HG03521 (cell line): ENCODE data around the gene ACOXL.
"Not testable (repeated sequence)": the region's sequence is repeated elsewhere in the genome, so short reads cannot be mapped to it uniquely, and the experiment has no call there.

Experiments used
- ATAC-seq: cut with Tn5 transposase; IDR thresholded peaks from one replicate; pipeline ENCODE4 v1.9.1; 2021; ENCODE audit warnings: mild to moderate bottlenecking, moderate library complexity; ENCODE audit not compliant: unreplicated experiment

ACOXL gene

GRCh38 chr2:111050701-111051376 is 318.5 kb downstream of the ACOXL start:
- ATAC-seq, result peak; percentile 16

- no peak for ATAC-seq
Observed at GRCh38 chr2:111052621-111053020, 320.2 kb downstream of the ACOXL start.

GRCh38 chr2:111053266-111053665 is 320.9 kb downstream of the ACOXL start:
- ATAC-seq, result no peak

GRCh38 chr2:111053825-111054515 is 321.6 kb downstream of the ACOXL start:
- no peak for ATAC-seq

GRCh38 chr2:111054791-111055691 is 322.7 kb downstream of the ACOXL start:
- ATAC-seq, result peak; percentile 44

GRCh38 chr2:111055735-111056134 is 323.4 kb downstream of the ACOXL start:
- ATAC-seq, result no peak

DNA sequence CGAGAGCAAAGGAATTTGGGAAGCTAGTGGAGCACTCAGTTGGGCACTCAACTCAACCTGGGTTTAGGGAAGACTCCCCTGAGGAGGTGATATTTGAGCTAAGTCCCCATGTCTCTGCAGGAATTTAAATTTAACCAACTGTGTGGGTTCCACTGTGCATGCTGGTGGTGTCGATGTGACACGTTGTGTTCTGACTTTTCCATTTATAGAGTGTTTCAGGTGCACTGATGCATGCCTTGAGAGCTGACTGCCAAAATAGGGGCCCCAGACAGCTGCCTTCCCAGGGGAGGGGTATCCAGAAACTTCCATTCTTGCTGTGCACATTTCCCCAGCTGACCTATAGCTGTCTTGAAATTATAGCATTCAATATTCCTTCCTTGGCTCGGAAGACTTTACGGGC is 324.7 kb downstream of the ACOXL start:
- ATAC-seq, result no peak

DNA sequence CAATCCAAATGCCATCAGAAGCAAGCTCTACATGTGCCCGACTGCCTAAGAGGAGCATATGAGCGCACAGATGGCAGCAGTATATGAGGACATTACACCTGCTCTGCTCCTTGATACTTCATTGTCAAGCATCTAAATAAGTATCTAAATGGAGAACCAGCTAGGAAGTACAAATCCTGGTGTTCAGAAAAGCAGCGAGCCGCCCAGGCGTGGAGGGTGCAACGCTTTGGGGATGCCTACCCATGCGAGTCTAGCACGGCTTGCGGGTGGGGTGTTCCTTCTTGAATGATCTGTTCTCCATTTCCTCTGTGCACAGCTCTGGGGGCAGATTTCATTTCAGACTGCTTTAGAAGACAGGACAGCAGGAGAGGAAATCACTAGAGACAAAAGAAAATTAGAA is 325.3 kb downstream of the ACOXL start:
- no peak for ATAC-seq

DNA sequence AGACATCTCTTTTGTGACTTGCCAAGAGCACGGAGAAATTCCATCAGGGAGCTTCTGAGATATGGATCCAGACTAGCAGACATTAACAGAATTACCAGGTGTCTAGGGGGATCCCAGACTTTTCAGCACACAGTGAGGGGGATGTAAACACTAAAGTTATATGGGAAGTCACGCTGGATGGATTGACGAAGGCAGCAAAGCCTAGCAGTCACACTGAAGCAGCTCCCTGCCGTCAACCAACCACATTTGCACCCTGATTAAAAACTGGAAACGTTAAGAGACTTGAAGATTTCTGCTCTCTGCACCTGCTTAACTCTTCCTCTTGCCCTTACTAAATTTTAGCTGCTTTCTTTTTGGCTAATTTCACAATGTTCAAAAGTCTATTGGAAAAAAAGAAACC is 325.9 kb downstream of the ACOXL start:
- ATAC-seq, result no peak

- no peak for ATAC-seq
Observed at GRCh38 chr2:111061191-111061590, 328.8 kb downstream of the ACOXL start.

DNA sequence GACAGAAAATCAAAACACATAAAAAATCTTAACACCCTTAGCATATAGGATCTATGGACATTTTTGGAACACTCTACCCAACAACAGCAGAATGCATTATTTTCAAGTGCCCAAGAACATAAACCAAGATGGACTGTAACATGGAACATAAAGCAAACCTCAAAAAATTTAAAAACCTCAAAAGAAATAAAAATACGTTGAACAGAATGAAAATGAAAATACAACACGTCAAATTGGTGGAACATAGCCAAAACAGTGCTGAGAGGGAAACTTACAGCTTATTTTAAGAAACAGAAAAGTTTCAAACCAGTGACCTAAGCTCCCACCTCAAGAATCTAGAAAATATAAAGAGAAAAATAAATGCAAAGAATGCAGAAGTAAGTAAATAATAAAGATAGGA is 330.0 kb downstream of the ACOXL start:
- peak; percentile 57 for ATAC-seq

GRCh38 chr2:111066062-111066593 is 333.8 kb downstream of the ACOXL start:
- ATAC-seq, result no peak

DNA sequence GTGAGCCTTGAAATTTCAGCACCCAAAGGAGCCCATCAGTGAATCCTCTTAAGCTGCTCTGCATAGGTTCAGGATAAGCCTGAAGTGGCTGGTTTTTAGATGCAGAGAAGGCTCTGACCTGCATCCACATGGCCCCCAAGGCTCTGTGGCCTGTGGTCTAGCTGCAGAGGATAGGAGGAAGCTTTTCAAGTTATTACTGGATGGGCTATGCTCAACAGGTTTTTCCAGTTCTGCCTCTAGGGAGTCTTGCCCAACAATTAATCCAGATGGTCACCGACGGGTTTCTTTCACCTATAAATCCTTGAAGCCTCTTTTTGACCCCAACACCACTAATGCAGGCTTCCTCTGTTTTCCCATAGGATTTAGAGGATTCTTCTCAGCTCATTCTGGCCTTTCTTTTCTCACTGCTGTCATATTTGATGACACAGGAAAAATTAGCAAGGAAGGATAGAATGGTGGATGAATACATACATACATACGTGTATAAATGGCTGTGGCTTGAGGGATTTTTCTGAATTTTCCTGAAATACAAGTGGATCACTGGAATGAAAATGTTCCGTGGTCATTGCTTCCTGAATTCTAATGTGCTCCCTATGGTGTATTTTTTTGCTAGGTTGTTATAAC is 336.2 kb downstream of the ACOXL start:
- ATAC-seq, result no peak

- ATAC-seq, result no peak
Observed at GRCh38 chr2:111069722-111070121, 337.3 kb downstream of the ACOXL start.

GRCh38 chr2:111071600-111072171 is 339.3 kb downstream of the ACOXL start:
- ATAC-seq, result no peak

DNA sequence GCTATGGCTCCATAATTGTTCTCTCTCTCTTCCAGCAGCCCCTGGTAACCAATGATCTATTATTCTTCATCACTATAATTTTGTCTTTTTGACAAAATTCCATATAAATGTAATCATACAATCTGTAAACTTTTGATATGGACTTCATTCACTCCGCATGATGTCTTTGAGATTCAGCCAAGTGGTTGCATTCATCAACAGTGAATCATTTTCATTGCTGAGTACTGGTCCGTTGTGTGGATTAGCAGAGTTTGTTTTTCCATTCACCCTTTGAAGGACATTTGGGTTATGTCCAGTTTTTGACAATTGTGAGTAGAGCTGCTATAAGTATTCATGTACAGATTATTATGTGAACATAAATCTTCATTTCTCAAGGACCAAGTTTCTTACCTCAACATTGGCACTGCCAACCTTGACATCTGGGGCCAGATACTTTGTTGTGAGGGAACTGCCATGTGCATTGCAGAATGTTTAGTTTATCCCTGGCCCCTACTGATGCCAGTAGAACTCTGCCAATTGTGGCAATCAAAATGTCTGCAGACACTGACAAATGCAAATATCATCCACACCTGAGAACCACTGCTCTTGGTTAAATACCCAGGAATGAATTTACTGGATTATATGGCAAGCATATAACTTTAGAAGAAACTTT is 340.0 kb downstream of the ACOXL start:
- ATAC-seq, result no peak

- ATAC-seq, result not testable (repeated sequence)
Observed at GRCh38 chr2:111082659-111083058, 350.3 kb downstream of the ACOXL start.

- ATAC-seq, result no peak
Observed at GRCh38 chr2:111091811-111092211, 359.4 kb downstream of the ACOXL start.

DNA sequence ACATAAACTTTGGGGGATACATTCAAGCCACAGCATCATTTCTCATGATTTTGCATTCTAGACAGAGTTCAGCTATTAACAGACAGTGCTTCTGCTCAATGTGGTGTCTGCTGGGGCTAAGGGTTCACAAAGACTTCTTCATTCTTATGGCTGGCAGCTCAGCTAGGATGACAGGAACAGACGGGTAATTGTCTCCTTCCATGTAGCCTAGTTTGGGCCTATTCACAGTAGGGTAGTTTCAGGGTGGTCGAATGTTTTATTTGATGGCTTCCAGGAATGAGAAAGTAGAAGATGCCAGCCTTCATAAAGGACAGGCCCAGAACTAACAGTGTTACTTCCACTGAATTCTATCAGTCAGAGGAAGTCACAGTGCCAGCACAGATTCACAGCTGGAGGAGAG is 362.3 kb downstream of the ACOXL start:
- no peak for ATAC-seq

DNA sequence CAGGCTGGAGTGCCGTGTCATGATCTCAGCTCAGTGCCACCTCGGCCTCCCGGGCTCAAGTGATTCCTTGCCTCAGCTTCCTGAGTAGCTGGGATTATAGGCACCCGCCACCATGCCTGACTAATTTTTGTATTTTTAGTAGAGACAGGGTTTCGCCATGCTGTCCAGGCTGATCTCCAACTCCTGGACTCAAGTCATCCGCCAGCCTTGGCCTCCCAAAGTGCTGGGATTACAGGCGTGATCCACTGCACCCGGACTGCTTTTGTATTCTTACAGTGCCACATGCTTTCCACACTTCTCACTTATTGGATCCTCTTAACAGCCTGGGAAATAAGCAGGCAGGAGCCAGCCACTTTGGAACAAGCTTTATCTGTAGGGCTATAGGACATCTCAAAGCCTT is 363.1 kb downstream of the ACOXL start:
- ATAC-seq, result no peak
